ENCODE results near the gene ATP6V0E1.

- peak in 1 of 2 donors; percentile 59 for TF ChIP-seq POLR2A (IDR thresholded peaks at IDR 0.05)
- peak in 3 of 6 experiments; percentile 16 to 25 (median 16) for TF ChIP-seq CTCF (IDR thresholded peaks at IDR 0.05)
Measured at GRCh38 chr5:173057062-173057924, 73.7 kb downstream of the ATP6V0E1 start.
